LHCN-M2 (cell line): ENCODE data around the gene ALX4. TPM values are rescaled to one million over a fixed set of nuclear protein-coding genes. Genes with fewer than 3 reads are reported as not detected.

Source experiments
- DNase-seq: peaks from one replicate; pipeline ENCODE4 v3.0.0-alpha.2; 2012; ENCODE audit warnings: low read depth
- total RNA-seq: library from RNA; depleted of rRNA; stranded (reverse); fragments of >200 nt; gene quantifications from 2 replicates; pipeline ENCODE4 v1.2.3, GENCODE V29; 2014

The ALX4 gene
- total RNA-seq, 1 experiment from 2014 or later = not detected

GRCh38 chr11:44244639-44245310 is 65.2 kb downstream of the ALX4 start:
- DNase-seq = peak; percentile 46

GRCh38 chr11:44243595-44244343 is 66.2 kb downstream of the ALX4 start:
- peak; percentile 77 for DNase-seq

GRCh38 chr11:44243086-44243485 is 66.9 kb downstream of the ALX4 start:
- DNase-seq = peak; percentile 49

- no peak for DNase-seq
Measured at GRCh38 chr11:44241851-44242250, 68.1 kb downstream of the ALX4 start.

- no peak for DNase-seq
Measured at GRCh38 chr11:44237156-44237555, 72.8 kb downstream of the ALX4 start.

GRCh38 chr11:44236296-44236695 is 73.6 kb downstream of the ALX4 start:
- no peak for DNase-seq

- DNase-seq = no peak
Measured at GRCh38 chr11:44235765-44236201, 74.2 kb downstream of the ALX4 start.

DNA sequence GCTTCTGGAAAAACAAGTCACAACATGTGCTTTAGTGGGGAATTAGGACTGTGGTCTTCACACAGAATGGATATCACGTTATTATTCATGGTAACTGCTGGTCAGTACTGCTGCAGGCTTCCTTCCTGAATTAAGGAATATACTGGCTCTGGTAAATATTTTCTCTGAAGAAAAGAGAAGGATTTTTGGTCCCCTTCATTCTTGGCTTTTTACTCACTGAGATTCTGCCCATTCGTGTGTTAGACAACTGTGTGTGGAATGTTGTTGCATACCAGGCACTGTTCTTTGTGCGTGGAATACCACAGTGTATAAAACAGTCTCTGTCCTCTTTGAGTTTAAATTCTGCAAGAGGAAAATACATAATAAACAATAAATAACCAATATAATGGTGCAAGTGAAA is 80.3 kb downstream of the ALX4 start:
- DNase-seq = no peak

DNA sequence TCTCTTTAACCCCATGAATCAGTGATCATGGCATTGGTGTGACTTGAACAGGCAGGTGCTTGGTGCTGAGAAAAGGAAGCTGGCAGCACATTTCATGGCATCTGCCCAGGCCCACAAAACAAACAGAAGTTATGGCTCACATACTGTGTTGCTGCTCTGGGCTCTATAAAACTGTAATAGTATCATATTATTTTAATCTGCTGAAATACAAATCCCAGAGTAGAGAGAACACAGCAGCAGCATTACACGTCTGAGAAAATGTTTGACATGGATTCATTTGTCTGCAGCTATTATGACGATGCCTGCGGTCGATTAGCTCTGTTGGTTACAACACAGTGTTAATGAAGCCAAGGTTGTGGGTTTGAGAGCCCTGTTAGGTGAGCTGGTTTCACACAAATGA is 80.8 kb downstream of the ALX4 start:
- DNase-seq = peak; percentile 73

DNA sequence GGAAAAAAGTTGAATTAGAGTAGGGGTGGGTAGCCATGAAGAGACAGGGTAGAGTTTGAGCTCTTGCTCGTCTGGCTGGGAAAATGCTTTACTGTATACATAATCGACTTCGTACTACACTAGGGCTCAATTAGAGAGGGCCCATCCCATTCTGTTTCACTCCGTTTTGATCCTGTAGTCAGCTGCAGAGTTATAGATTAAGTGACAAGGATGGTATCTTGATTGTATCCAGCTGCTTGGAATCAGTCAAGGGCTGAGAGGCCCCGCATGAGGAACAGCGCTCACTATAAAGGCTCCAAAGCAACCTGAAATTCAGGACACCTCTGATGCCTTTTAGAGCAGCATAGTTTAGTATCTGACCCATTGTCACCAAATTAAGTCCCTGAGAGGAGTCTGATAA is 81.6 kb downstream of the ALX4 start:
- DNase-seq = no peak

DNA sequence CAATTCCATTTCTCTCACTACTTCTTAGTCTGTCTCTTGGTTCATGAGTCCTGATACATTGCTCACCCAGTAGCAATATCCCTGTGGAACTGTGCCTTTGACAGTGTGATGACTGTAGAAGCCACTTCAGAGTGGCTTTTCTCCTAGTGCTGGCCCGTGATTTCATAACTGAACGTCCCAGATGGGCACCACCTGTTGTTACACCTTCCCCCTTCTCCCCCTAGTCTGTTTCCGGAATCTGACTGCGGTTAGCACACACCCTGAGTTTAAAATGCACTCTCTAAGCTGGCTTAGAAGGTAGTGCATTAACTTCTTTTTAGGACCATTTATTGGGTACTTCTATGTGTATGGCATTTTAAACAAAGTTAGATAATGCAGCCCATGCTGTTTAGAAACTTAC is 83.0 kb downstream of the ALX4 start:
- DNase-seq = no peak

GRCh38 chr11:44226490-44226889 is 83.4 kb downstream of the ALX4 start:
- DNase-seq = no peak

GRCh38 chr11:44224867-44225501 is 85.0 kb downstream of the ALX4 start:
- DNase-seq = no peak

DNA sequence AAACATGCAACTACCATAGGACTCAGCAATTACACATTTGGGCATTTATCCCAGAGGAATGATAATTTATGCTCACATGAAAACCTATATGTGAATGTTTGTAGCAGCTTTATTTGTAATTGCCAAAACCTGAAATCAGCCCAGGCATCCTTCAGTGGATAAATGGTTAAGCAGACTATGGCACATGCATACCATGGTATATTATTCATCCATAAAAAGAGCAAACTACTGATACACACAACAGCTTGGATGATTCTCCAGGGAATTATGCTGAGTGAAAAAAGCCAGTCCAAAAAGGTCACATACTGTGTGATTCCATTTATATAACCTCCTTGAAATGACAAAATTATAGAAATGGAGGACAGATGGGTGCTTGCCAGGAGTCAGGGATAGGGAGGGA is 86.7 kb downstream of the ALX4 start:
- peak; percentile 69 for DNase-seq

DNA sequence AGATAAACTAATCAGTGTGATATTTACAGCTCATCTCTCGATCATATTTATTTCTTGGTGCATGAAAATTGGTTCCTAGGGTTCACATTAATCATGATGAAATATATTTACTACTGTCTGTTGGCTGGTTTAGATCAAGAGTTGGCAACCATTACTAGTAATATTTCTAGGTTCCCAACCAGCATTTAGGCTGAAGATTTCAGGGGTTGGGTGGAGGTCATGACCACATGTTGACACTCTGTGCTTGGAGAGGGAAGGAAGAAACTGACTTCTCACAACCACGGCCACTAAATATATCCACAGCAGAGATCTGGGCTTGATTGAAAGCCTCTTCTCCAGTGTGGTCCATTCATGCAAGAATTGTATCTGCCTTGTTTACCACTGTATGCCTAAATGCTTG is 87.9 kb downstream of the ALX4 start:
- DNase-seq = no peak

DNA sequence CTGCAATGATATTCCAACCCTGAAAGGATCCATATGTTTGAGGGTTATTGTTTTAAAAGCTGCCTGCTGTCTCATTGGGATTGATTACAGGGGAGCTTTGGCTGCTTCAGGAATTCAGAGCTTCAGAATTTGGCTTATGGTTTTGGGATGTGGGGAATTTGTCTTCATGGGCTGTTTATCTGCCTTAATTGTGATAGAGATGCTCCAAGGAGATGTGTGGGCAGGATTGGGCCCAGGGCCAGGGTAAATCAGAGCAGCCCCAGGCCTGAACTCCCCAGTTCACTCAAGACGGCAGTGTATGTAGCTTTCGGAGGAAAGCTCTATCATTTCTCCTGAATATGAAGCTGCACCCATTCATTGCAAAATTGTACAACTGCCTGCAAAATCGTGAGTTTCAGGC is 88.5 kb downstream of the ALX4 start:
- DNase-seq = no peak

DNA sequence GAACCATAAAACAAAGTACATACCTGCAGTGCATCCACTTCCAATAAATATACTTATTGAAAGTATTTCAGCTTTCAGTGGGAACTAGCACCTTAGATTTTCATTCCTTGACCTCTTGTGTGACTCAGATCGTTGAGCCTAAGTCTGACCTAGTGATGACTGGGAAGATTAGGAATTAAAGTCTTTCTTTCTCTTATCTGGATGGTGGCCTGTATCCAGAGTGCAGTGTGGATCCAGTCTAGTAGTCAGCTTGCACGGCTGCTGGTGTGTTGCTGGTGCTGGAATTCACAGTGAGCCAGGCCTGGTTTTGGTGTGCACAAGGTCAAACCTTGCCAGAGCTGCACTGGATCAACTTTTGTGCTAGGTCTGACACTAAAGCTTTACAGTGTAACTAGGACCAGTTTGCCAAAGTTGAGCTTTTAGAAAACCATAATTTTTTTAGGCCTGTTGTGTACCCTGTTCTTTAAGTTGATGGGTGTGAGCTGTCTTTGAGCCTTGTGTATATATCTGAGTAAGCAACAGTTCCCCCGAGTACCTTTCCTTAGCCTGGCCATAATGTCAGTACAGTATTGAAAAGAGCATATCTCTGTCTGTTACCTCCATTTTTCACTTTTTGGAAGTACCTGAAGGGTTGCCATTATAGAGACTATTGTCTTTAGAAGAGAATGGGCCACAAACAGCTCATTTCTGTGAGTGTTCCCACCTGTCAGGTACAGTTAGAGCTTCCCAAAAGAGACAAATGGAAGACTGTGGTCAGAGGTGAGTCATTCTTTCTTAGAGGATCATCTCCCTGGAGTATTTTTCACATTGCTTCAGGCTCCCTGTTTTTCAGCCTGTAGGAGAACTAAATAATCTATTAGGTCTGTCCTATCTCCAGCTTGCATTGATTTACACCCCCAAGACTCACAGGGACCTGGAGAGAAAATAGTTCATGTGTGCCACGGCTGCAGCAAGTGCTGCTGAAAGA is 89.8 kb downstream of the ALX4 start:
- DNase-seq = peak; percentile 45

DNA sequence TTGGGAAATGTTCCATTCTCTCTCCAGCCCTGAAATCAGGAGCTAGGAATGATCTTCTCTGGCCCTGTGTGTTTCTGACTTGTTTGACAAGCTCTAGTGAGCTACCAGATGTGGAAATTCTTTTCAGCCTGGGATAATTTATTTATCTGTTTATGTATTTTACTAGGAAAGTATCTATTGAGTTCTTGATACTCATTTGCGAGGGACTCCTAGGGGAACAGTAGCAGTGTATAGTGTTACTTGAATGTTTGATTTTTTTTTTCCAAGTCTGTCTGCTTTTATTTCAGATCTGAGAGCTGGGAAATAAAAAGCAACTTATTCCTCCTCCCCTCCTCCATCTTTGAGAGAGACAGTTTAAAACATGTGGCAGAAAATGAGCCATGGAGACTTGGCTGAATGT is 92.5 kb downstream of the ALX4 start:
- DNase-seq = no peak

- no peak for DNase-seq
Measured at GRCh38 chr11:44213148-44213547, 96.8 kb downstream of the ALX4 start.

- no peak for DNase-seq
Measured at GRCh38 chr11:44212128-44212527, 97.8 kb downstream of the ALX4 start.
